ENCODE measurements around the gene ZNF280C.

DNA sequence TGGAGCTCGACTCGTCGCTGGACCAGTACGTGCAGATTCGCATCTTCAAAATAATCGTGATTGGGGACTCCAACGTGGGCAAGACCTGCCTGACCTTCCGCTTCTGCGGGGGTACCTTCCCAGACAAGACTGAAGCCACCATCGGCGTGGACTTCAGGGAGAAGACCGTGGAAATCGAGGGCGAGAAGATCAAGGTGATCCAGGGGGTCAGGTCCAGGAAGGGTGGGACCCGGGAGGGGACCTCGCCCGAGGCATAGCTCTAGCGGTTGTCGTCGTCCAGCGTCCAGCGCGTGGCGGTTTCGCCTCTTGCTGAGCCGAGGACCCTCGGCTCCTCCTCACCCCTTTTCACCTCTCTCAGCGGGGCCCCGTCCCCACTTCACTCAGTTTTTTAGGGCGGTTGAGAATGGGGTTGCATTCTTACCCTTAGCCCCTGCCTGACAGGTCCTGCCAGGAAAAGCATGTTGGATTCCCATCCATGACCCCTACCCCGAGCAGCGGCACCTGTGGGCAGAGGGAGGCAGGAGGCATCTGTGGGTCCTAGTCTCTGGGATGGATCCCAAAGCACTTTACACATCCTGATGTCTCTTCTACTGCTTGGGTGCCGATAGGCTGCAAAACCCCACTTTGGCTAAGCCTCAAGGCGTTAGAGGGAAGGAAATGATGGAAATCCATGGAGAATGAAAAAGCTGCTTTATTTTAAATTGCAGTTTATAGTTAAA lies 96.4 kb downstream of the ZNF280C start:
- TF ChIP-seq, protein P1, sequence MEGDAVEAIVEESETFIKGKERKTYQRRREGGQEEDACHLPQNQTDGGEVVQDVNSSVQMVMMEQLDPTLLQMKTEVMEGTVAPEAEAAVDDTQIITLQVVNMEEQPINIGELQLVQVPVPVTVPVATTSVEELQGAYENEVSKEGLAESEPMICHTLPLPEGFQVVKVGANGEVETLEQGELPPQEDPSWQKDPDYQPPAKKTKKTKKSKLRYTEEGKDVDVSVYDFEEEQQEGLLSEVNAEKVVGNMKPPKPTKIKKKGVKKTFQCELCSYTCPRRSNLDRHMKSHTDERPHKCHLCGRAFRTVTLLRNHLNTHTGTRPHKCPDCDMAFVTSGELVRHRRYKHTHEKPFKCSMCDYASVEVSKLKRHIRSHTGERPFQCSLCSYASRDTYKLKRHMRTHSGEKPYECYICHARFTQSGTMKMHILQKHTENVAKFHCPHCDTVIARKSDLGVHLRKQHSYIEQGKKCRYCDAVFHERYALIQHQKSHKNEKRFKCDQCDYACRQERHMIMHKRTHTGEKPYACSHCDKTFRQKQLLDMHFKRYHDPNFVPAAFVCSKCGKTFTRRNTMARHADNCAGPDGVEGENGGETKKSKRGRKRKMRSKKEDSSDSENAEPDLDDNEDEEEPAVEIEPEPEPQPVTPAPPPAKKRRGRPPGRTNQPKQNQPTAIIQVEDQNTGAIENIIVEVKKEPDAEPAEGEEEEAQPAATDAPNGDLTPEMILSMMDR (conservative IDR thresholded peaks at IDR 0.05): no peak
- no peak for TF ChIP-seq EZH2 (IDR thresholded peaks at IDR 0.05; ENCODE audit: low read depth)

Data from PC-9 (cell line).